HTERT RPE-1 (cell line): ENCODE data around the gene TC2N.
"Not testable (repeated sequence)": the region's sequence is repeated elsewhere in the genome, so short reads cannot be mapped to it uniquely, and the experiment has no call there.

ENCODE experiments used
- in situ Hi-C: fragments of 300-500 bp; cut with MboI; formaldehyde crosslinking; loops from 4 replicates; pipeline ENCODE4 v1.14.3; 2020; ENCODE audit warnings: low sequenced_read_pairs

Gene TC2N

DNA sequence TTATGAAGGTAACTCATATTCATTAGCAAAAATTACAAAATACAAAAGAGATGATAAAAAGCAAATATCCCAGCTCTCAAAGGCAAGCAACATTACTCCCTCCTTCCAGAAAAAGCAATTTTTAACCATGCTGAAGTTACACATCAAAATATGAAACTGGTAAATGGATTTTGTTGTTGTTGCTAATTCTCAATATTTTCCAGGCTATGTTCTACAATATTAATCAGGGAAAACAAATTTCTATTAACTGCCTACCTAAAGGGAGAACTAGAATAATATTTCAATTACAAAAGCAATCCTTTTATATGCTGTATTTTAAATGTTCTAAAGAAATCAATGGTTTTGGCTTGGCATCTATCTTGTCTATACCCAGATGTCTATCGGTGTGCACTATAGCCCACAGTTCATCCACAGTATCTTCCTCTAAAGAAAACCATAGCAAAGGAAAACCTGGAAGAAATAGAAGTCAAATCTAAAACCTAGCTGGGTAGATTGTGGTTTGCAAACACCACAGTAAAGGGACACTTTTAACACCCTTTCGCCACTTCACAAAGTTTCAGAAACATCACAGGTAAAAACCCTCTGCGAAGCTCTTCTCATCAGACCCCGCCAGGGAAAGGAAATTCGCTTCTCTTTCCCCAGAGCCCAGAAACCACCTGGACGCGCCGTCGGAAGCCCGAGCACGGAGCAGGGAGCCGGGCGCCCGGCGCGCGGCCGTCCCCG, 32.0 kb downstream of the TC2N start:
- in situ Hi-C loops: no loop called here

- in situ Hi-C loops: no loop called here
Observed at GRCh38 chr14:91834571-91834970, 32.8 kb downstream of the TC2N start.

DNA sequence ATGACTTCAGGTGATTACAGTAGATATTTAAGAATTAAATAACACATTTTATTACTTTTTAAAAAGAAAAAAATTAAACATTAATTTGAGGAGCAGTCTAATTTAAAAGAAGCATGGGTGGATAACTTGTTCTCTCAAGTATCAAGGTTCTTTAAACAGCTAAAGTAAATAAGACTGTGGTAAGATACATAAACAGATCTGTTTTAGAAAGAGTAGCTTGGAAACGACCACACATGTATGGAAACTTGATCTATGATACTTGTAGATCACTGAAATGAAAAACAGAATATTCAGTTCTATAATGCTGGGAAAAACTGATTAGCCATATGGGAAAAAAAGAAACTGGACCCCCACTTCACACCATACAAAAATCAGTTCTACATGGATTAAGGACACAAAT, 36.0 kb downstream of the TC2N start:
- in situ Hi-C loops: no loop called here

DNA sequence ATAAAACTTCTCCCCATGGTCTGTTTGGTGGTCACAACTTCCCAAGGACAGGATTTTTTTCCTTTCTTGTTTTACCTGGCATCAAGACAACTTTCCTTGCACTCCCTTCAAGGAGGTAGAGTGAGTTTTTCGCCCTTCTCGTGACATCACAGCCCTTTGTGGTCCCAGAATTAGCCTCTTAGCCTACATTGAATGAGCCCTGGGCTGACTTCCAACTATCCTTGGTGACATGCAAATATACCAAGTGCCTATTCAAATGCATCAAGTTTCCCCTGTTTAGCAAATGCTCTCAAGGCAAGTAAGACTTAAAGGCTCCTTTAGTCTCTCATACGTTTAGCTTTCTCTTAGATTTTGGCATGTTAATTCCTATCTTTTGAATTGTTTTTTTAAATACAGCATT, 36.6 kb downstream of the TC2N start:
- in situ Hi-C loops: no loop called here

GRCh38 chr14:91829511-91829910, 37.8 kb downstream of the TC2N start:
- in situ Hi-C loops: no loop called here

DNA sequence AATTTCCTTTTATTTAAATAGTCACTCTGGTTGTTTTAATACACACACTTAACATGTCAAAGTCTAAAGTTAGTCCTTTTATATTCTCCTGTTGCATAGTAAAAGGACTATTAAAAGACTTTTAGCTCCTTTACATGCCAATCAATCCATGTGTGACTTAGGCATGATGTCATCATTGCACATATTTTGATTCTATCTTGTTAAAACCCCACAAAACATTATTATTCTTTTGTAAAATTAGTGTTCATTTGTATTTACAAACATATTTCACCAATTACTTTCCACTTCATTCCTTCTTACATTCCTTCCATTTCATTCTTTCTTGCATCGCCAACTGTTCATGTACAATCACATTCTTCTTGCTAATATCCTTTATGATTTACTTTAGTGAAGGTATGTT, 39.6 kb downstream of the TC2N start:
- in situ Hi-C loops: no loop called here

DNA sequence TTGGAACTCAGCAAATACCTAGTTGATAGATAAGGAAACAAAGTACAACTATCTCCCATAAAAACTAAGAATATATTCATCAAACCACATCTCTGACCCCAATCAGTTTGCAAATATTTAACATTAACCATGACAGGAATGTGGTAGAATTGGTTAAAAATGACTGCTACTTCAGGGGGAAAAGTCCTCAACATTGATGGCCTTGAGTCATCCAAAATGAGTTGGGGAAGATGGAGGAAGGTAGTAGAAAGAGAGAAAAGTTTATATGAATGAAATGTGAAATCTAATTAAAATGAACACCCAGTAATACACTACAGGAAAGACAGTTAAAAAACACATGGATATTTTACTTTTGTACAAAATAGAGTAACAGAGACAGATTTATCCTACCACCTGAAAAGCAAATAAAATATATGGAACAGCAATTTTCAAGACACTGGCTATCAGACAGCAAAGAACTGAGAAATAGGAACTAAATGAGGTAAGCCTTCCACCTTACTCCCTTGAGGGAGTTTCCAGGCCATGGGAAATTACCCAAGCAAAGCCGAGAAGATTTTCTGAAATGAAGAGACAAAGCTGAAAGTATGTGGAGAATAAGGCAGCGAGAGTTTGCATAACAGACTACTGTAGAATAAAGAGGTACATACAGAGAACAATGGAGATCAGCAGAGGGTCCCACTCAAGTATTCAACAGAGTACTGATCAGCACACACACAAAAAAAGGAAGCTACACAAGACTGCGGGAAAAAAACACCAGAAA, 49.6 kb downstream of the TC2N start:
- in situ Hi-C loops: no loop called here

GRCh38 chr14:91814317-91814716, 53.0 kb downstream of the TC2N start:
- in situ Hi-C loops: no loop called here

DNA sequence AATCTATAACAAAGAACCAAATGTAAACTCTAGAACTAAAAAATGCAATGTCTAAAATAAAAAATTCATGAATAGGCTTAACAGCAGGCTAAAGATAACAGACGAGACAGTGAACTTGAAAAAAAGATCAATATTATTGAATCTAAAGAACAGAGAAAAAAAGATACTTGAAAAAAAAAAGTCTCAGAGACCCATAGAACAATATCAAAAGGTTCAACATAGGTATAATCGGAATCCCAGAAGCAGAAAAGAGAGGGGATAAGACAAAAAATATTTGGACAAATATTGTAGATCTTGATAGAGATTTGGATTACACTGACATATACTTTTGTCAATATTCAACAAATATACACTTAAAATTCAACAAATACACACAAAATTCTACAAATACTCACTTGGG, 56.6 kb downstream of the TC2N start:
- in situ Hi-C loops: no loop called here

DNA sequence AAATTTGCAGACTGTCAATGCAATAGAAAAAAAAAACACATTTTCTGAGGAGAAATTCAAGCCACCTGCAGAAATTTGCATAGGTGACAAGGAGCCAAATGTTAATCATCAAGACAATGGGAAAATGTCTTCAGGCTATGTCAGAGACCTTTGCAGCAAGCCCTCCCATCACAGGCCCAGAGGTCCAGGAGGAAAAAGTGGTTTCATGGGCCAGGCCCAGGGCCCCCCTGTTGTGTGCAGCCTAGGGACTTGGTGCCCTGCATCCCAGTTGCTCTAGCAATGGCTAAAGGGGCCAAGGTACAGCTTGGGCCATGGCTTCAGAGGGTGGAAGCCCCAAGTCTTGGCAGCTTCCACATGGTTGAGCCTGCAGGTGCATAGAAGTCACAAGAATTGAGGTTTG, 60.6 kb downstream of the TC2N start:
- in situ Hi-C loops: no loop called here

DNA sequence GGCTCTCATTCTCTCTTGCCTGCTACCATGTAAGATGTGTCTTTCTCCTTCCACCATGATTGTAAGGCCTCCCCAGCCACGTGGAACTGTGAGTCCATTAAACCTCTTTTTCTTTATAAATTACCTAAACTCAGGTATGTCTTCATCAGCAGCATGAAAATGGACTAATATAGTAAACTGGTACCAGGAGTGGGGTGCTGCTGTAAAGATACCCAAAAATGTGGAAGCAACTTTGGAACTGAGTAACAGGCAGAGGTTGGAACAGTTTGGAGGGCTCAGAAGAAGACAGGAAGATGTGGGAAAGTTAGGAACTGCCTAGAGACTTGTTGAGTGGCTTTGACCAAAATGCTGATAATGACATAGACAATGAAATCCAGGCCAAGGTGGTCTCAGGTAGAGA, 61.2 kb downstream of the TC2N start:
- in situ Hi-C loops: not testable (repeated sequence)

DNA sequence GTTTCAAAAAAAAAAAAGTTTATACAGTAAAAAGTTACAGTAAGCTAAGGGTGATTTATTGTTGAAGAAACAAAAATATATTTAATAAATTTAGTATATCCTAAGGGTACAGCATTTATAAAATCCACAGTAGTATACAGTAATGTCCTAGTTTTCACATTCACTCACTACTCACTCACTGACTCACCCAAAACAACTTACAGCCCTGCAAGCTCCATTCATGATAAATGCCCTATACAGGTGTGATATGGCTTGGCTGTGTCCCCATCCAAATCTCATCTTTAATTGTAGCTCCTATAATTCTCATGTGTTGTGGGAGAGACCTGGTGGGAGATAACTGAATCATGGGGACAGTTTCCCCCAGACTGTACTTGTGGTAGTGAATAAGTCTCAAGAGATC, 61.7 kb downstream of the TC2N start:
- in situ Hi-C loops: no loop called here

DNA sequence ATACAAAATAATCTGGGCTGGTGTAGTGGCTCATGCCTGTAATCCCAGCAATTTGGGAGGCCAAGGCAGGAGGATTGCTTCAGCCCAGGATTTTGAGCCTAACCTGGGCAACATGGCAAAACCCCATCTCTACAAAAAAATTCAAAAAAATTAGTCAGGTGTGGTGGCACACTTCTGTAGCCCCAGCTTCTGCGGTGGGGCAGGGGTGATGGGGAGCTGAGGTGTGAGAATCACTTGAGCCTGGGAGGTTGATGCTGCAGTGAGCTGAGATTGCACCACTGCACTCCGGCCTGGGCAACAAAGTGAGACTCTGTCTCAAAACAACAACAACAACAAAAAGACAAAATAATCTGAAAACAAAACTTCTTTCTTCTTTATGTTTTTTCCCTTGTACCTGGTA, 66.0 kb downstream of the TC2N start:
- in situ Hi-C loops: no loop called here

- in situ Hi-C loops: no loop called here
Observed at GRCh38 chr14:91796617-91797347, 70.6 kb downstream of the TC2N start.

DNA sequence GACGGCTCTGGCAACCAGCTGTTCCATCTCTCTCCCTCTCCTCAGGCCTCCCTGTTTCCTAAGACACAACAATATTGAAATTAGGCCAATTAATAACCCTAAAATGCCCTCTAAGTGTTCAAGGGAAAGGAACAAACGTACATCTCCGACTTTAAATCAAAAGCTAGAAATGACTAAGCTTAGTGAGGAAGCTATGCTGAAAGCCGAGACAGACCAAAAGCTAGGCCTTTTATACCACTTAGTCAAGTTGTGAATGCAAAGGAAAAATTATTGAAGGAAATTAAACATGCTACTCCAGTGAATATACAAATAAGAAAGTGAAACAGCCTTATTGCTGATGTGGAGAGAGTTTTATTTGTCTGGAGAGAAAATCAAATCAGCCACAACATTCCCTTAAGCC, 73.6 kb downstream of the TC2N start:
- in situ Hi-C loops: no loop called here

- in situ Hi-C loops: no loop called here
Observed at GRCh38 chr14:91786188-91786587, 81.1 kb downstream of the TC2N start.

- in situ Hi-C loops: no loop called here
Observed at GRCh38 chr14:91780452-91780851, 86.9 kb downstream of the TC2N start.

DNA sequence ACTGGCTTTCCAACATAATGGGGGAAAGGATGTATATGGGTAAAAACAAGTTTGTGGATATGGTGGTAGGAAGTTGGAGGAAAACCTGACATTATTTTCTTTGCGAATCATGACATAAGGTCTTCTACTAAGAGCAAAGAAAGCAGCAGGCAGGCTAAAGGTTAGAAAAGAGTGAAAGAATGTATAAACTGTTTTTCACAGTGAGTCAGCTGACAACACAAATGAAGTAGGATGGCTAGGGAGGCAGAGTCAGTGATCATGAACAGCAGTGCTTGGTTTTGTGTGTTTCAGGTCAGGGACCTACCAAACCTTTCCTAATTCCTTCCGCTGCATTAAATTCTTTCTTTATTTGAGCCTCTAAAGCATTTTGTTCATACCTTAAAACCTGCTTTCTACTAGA, 89.1 kb downstream of the TC2N start:
- in situ Hi-C loops: no loop called here

DNA sequence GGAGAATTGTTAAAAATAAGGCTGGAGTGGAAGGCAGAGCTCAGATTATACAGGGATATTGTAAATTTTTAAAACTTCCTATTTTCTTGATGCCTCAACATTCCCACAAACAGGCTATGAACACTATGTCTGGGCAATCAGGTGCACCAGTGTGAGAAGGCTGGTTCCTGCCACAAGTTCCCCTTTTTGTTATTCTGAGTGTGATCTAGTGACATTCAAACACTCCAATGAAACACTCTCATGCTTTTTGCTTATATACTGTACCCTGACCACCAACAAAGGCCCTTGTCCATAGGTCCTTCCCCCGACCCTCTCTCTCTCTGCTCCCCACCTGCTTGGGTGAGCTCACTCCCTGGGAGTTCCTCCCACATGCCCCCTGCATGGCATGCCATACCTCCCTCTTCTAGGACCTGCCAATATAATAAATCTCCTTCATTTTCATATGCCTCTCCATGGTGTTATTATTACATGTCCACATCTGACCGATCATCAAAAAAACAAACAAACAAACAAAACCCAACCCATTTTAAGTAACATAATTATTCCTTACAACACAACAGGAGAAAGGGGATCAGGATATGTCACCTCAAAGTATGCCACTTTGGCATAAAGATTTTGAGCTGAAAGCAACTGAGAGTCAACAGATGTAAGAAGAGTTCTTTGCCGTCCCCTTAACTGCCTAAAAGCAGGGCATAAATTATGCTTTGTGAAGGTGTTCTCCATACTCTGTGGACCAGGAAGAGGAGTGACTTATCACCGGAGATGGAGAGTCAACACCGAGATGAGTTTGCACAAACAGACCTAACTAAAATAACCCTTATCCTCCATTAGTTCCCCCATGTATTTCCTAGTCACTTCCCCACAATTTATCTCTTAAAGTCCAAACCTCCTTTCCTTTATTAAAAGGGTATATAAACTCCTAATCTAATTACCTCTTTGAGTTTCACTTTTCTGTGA, 92.9 kb downstream of the TC2N start:
- in situ Hi-C loops: no loop called here

DNA sequence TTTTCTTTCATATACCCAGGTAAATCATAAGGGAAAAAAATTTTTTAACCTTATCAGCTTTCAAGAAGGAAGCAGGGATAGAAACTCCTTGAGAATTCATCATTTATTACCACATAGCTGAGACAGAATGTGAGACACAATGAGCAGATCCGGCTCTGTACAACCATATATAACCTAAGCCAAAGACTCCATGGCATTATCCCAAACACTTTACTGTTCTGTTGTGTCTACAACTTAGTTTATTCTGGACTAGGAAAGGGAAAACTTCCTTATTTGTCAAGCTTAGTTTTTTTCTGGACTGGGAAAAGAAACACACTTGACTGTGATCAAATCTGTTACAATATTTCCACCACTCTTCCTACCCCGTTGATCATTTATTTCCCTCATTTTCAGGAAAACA, 97.2 kb downstream of the TC2N start:
- in situ Hi-C loops: no loop called here
